Measurements from ENCODE around the gene COL18A1.

The COL18A1 gene

DNA sequence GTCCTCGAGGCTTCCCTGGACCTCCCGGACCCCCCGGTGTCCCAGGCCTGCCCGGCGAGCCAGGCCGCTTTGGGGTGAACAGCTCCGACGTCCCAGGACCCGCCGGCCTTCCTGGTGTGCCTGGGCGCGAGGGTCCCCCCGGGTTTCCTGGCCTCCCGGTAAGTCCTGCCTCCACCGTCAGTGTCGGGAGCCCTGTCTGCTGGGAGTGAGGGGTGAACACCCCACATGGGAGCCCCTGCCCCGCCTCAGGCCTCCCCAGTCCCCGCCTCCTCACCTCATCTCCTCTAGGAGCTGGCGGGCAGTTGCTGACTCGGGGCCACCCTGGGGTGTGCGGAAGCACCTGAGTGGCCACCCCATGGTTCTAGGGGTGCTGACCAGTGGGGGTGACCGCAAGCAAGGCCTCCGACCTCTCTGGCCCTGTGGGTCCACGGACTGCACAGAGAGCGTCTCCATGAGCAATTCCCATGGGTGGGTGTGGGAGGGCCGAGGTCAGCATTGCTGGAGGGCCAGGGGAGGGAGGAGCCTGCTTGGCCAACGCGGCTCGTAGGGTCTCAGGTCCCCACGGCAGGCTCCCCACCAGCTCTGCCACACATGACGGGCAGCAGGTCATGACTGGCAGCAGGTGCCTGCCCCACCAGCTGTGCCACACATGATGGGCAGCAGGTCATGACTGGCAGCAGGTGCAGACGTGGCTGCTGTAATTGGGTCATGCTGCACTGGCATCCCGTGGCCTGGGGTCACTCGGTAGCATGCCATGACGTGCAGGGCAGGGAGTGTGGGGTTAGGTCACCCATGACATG lies 75.9 kb downstream of the COL18A1 start:
- no peak for DNase-seq

DNA sequence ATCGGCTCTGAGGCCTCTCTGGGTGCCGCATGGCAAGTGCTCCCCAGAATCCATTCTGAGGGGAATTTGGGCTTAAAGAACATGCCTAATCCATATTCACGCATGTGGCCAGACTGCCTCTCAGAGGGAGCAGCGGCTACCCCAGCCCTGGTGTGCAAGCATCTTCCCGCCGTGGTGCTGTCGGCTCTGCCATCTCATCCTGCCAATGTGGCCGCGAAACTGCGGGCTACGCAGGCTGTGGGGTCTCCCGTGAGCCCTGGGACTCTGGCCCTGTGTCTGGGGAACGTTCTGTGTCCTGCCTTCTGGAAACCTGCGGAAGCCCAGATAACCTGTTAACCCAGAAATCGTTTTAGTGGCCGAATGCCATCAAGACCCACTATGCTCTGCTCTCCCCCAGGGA lies 76.6 kb downstream of the COL18A1 start:
- no peak for DNase-seq

DNA sequence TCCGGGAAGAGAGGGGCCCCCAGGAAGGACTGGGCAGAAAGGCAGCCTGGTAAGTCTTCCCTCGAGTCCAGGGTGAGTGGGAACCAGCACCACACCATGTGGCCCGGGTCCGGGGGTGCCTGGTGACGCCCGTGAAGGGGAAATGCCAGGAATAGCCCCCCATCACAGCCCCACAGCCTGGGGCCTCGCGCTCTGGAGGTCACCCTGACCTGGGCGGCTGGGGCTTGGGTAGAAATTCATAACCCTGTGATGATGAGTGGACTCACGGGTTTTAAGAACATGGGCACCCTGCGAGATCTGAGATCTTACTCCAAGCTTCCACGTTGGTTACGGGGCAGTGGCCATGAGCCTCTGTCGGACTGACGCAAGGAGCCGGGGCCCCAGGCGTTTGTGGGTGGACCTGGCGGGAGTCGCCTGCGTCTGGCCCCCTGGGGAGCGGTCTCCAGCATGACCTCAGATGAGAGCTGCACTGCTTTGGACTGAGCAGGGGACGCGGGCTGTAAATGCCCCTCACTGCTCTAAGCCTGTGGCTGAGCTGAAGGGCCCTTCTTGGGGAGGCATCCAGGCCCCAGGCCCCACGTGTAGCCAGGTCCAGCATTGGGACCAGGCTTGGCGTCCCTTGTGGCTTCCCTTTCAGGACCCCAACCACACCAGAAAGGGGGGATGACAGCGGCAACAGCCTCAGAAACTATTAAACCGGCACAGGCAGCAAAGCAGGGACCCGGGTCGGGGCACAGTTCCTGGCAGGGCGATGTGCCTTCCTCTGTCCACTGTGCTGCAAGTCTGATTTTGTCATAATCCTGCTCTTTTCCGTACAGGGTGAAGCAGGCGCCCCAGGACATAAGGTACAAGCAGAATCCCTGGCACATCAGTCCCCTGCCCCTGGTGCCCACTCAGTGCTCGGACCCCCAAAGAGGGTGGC lies 77.3 kb downstream of the COL18A1 start:
- DNase-seq = no peak

DNA sequence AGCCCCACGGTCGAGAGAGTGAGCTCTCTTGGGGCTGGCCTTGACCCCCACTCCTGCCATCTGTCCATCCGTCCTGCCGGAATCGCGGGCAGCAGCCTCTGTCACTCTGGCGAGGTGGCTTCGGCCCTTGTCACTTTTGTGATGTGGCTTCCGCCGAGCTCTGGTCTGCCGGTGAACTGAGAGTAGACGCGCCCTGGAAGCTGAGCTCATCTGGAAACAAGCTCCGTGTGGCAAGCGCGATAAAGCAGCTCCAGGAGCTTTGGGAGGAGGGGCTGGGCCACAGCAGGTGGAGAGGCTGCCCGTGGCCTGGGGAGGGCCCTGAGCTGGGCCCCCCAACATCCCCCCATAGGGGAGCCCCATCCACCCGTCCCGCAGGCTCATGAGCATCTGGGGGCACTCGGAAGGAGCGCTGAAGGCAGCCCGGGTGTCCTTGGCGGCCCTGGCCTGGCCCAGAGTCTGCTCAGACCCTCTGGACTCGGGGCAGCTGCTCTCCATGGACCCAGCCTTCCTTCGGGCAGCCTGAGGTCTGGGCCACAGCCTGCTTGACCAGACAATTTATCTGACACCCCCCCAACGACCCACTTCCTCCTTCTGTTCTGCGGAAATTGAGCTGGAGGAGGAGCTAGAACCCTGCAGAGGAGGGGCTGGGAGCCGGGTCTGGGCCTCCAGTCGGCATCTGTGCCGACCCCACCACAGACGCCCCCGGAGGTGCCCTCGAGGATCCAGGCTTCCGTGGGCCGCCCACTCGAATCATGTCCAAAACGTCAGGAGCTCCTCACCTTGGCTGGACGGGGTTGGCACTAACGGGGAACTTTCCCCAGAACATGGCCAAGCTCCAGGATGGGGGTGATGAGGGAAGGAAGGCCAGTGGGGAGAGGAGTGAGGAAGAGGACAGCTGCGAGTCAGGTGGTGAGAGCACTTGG lies 78.2 kb downstream of the COL18A1 start:
- no peak for DNase-seq

DNA sequence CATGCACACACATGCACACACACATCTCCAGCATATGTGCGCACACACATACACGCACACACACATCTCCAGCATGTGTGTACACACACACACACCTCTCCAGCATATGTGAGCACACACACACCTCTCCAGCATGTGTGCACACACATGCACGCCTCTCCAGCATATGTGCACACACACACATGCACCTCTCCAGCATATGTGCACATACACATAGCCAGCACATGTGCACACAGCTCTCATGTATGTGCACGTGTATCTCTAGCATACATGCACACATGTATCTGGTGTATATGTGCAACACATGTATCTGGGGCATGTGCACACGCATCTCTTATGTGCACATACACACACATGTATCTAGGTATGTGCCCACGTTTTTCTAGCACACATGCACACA lies 79.4 kb downstream of the COL18A1 start:
- no peak for DNase-seq

DNA sequence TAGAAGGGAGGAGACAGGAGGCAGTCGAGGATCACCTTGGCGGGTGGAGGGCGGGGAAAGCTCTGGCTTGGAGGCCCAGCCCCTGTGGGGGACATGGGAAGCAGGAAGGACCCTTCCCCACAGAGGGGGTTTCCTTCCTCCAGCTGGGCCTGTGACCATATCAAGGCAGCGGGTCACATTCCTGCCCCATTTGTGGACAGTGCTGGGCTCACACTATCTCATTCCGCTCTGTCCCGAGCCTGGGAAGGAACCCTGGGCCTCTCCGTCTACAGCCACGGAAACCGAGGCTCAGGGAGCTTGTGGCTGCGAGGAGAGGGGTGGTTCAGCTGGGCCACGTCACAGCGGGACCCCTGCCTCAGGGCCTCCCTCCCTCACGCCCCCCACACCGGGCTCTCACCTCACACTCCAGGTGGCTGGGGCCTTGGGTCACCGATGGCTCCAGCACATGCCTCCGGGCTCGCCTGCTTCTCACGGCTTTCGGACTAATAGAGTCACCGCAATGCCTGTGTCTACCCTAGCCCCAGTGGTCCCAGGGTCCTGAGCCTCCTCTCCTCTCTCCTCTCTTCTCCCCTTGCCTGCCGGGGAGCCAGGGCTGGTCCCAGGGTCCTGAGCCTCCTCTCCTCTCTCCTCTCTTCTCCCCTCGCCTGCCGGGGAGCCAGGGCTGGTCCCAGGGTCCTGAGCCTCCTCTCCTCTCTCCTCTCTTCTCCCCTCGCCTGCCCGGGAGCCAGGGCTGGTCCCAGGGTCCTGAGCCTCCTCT lies 80.9 kb downstream of the COL18A1 start:
- DNase-seq = no peak

DNA sequence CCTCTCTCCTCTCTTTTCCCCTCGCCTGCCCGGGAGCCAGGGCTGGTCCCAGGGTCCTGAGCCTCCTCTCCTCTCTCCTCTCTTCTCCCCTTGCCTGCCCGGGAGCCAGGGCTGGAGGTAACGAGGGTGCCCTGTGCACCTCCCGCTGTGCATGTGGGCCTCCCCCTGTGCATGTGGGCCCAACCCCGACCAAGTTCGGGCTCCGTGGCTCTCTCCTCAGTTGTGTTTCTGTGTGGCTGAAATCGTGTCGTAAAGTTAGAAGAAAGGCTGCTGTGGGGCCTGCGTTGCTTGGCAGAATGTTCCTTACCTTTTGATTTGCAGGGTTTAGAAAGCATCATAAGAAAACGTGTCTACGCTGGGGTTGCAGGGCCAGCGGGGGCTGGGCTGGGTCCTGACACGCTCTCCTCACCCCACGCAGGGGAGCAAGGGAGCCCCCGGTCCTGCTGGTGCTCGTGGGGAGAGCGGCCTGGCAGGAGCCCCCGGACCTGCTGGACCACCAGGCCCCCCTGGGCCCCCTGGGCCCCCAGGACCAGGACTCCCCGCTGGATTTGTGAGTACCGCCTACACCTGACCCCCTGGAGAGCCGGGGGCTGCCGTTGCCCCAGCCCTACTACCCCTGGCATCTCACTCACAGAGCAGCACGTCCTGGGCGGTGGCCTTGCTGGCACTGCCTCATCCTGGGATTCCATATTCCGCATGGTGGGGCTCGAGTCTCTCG lies 81.6 kb downstream of the COL18A1 start:
- no peak for DNase-seq

DNA sequence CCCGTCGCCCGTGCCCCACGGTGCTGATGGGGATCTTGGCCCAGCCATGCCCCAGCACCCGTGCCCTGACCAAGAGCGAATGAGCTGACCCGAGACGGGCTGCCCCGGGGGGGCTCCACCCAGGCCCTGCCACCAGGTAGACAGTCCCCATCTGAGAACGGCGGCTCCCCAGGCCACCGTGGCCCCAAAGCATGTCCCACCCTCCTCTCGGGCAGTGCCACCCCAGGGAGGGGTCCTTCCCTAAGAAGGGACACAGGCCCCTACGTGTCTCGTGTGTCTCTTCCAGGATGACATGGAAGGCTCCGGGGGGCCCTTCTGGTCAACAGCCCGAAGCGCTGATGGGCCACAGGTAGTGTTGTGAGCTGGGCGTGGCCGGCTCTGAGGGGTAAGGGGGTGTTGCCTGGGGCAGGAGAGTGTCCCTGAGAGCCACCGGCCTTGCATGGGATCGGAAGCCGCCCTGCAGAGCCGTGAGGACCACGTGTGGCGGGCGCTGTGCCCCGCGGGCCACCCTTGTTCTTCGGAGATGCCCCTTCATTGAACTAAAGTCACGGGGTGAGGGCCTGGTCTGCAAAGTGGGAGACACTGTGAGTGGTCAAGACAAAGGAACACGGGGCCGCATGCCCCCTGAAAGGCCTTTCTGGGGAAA lies 82.3 kb downstream of the COL18A1 start:
- DNase-seq = no peak

DNA sequence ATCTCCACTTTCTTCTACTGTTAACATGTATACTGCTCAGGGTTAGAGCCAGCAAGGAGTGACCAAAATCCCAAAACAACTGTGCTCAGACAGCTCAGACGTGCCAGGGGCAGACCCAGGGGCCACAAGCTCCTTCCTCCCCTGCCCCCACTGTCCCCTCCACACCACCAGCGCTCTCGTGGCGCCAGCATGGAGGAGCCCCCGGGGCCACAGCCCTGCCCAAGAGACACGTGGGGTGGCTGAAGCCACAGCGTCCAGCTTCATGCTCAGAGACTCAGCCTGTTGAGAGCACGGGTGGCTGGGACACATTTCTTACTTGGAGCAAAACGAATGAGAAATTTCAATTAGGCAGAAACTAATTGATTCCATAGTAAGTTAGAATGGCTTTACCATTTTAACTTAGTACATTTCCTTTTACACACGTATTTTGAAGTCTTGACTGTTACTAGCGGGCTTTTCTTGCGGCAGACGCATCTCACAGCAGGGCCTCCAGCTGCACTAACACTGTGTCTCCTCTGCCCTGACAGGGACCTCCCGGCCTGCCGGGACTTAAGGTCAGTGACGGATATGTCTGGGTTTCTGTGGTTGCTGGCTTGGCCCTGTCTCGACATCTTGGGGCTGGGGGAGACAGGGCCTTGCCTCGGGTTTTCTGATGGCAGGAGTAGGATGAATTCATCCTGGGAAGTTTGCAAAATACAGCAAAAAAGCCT lies 83.1 kb downstream of the COL18A1 start:
- peak; percentile 24 for DNase-seq

DNA sequence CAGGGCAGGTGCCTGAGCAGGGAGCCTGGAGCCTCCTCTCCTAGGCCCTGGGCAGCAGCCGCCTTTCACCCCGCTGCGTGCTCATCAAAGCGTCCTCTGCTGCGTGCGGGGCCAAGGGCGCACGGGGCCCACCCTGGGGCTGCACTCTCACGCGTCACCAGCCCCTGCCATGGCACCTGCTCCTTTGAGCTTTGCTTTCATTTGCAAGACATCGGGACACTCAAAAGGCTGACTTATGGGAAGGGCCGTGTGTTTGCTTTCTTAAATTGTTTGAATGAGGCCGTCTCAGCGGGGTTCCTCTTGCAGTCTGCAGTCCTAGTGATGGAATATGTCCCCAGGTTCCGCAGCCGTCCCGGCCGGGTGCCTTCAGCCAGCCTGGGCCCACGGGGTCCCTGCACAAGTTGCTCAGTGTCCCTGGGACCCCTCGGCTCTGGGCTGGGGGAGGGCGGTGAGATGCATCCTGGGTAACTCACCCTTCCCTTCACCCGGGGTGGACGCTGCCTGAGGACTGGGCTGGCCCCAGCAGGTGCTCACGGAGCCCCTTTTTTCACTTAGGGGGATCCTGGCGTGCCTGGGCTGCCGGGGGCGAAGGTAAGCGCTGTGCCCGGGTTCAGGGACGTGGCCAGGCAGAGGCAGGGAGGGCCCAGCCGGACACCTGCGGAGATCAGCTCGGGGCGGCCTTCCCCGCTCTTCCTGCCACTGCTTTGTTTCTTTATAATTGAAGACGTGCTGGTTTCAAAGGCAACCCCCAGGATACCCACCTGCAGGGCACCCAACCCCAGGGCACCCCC lies 84.2 kb downstream of the COL18A1 start:
- DNase-seq = no peak

DNA sequence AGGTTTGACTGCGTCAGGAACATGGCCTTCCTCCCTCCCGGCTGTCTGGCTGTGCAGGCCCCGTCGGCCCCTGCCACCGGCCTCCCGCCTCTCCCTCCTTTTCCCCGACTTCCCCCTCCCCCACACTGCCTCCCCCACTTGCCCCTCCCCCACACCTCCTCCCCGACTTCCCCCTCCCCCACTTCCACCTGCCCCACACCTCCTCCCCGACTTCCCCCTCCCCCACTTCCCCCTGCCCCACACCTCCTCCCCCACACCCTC lies 84.7 kb downstream of the COL18A1 start:
- DNase-seq = no peak

DNA sequence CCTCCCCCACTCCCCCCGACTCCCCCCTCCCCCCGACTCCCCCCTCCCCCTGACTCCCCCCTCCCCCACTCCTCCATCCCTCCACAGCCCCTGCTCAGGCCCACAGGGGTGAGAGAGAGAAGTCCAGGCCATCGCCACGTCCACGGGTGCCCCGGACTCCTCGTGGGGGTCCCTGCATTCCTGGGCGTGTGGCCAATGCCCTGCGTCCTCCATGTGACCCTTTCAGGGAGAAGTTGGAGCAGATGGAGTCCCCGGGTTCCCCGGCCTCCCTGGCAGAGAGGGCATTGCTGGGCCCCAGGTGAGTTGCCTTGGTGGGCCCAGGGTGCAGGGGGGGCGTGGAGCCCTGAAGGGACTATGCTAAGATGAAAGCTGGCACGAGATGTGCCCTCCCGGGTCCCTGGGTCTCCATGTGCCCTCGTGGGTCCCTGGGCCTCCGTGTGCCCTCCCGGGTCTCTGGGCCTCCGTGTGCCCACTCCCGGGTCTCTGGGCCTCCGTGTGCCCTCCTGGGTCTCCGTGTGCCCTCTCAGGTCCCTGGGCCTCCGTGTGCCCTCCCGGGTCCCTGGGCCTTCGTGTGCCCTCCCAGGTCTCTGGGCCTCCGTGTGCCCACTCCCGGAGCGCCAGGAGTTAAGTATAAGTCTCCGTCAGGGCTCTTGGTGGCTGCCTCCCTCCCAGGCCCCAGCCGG lies 85.2 kb downstream of the COL18A1 start:
- no peak for DNase-seq

DNA sequence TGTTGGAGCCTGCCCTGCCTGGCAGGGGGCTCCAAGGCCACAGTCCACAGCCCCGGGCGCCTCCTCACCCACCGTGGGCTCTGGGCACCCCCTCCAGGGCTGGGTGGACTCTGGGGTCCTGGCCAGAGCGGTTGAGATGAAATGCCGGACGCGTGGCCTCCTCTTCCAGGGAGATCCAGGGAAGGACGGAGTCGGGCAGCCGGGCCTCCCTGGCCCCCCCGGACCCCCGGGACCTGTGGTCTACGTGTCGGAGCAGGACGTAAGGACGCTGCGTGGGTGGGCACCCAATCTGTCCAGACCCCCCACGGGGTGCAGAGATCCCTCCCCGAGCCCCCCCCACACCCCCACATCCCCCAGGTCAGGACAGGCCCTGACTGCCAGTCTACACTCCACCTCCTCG lies 86.1 kb downstream of the COL18A1 start:
- no peak for DNase-seq

DNA sequence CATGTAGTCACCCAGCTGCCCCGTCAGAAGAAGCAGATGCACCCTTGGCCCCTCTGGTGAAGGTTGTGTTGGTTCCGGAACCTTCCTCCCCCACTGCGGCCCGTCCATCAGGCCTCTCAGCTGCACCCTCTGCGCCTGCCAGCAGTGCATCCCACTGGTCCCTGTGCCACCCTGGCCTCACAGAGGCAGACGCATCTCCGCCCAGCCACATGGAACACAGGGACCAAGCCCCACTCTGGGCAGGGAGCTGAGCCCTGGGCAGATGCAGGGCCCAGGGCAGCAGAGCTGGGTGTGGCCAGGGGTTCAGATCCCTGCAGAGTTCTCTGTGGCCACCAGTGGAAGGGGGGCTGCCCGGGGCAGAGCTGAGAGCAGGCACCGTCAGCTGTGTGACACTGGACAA lies 86.7 kb downstream of the COL18A1 start:
- no peak for DNase-seq

DNA sequence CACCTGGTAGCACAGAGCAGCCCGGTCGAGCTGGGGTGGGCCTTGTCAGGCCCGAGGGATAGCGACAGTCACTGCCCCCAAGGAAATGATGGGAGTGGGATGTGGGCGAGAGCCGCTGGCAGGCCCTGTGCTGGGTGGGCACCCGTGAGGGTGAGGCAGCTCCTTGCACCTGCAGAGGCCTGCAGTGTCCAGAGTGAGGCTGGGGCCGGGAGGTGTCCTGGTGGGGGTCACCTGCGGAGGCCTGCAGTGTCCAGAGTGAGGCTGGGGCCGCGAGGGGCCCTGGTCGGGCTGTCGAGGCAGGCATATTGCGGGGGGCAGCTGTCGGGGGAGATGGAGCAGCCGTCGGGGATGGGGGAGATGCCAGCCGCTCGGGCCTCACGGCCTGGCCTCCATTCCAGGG lies 87.8 kb downstream of the COL18A1 start:
- no peak for DNase-seq

DNA sequence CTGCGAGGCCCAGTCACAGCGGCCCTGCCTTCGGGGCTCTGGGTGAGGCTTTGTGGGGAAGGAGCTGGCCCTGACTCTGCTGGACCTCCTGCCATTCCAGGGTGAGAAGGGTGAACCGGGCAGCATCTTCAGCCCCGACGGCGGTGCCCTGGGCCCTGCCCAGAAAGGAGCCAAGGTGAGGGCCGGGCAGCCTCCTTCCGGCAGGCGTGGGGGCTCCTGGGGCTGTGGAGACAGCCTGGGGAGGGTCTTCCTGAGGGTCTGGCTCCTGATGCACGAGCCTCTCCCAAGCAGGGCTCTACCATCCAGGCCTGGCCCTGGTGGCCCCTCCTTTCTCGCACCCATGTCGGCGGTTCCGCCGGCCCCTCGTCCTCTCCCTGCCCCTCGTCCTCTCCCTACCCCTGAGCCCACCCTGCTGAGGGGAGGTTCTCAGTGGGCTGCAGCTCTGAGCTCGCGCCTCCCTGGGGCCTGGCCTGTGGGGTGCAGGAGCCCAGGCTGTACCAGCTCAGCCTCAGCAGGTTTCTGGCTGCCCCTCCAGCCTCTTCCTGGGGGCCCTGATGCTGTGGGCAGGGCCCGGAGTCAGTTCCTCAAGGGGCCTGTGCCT lies 88.5 kb downstream of the COL18A1 start:
- DNase-seq = no peak

DNA sequence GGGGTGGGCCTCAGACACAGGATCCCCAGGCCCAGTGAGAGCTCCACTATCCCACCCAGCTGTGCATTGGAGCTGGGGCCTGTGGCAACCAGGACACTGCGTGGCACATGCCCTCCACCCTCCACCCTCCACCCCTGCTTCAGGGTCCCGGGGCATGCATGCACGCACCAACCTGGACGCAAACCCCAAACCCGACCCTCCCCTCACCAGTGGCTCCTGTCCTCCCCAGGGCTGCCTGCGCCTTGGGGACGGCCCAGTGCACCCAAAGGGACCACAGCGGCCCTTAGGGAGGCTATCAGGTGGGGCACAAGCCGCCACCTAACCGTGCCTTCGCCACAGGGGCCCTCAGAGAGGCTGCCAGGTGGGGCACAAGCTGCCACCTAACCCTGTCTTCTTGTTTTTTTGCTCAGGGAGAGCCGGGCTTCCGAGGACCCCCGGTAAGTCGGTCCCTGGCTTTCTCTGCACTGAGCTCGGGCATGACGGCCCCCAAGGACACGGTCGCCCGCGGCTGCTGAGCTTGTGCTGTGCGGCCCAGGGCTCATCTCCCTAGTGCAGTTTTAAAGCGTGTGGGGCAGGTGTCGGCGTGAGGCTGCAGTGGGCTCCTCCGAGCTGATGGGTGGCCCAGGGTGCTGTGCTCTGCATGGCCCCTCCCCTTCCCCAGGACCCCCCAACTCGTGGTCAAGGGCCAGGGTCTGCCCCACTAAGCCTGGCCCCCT lies 89.3 kb downstream of the COL18A1 start:
- no peak for DNase-seq
